ENCODE data around the gene FHIT. TPM values are rescaled to one million over a fixed set of nuclear protein-coding genes. Genes with fewer than 3 reads are reported as not detected.

The FHIT gene
- total RNA-seq, 1 donor from 2014 or later, result 29.9 TPM

DNA sequence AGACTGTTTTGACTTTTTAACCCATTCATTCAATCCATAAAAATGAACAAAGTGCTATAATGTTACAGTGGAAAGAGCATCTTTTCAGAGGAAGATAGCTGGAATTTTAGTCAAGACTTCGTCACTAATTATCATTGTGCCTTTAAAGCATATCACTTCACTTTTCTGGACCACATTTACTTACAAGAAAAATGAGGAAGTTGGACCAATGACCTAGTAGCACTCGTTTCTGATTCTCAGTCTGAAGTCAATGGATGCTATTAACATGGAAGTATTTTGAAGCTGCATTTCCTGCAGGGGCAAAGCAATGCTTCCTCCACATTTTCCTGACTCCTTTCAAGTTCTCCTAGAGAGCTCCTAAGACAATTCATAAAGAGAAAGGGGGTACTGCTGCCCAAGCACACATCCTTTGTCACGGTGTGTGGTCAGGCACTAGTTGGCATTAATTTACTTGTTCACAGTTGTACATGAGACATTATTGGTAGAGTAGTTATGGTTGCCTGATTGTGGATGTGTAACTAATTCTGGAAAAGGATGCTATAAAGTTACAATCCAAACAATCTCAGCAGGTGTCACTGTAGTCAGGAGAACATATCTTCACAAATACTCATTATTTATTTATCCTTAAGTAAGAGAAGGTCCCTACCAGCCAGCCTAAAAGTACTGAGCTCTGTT lies 1049.1 kb downstream of the FHIT start:
- no peaks in the 10 kb centered on the region for H3K4me1 Mint-ChIP-seq (ENCODE audit: low read depth)
- intact Hi-C loops (cut with micrococcal nuclease), result no loop called here
- H3K9me3 Mint-ChIP-seq, result peaks cover 12% of the 10 kb centered on the region
- DNase-seq (ENCODE audit: low spot score), result no peak
- H3K4me3 Mint-ChIP-seq (ENCODE audit: low read depth), result no peak overlapping the region
- no peaks in the 10 kb centered on the region for H3K36me3 Mint-ChIP-seq (ENCODE audit: low read depth)
- no peaks in the 10 kb centered on the region for H3K27me3 Mint-ChIP-seq (ENCODE audit: low read depth)
- H3K27ac Mint-ChIP-seq, result no peak overlapping the region

GRCh38 chr3:60199306-60199705 lies 1051.9 kb downstream of the FHIT start:
- intact Hi-C loops (cut with micrococcal nuclease), result loop anchor here (10.0 kb wide), 1 partner anchor 1185 kb away; no protein-coding TSS in a partner anchor
- no peak overlapping the region for H3K4me3 Mint-ChIP-seq (ENCODE audit: low read depth)
- no peaks in the 10 kb centered on the region for H3K4me1 Mint-ChIP-seq (ENCODE audit: low read depth)
- H3K27ac Mint-ChIP-seq, result no peak overlapping the region
- DNase-seq (ENCODE audit: low spot score), result no peak
- H3K36me3 Mint-ChIP-seq (ENCODE audit: low read depth), result peaks cover 8% of the 10 kb centered on the region
- H3K9me3 Mint-ChIP-seq, result peaks cover 18% of the 10 kb centered on the region
- no peaks in the 10 kb centered on the region for H3K27me3 Mint-ChIP-seq (ENCODE audit: low read depth)

- Mint-ChIP-seq H3K27ac (no peak overlapping the region), H3K4me1 (ENCODE audit: low read depth) (peaks cover 6% of the 10 kb centered on the region), H3K27me3 (ENCODE audit: low read depth) (no peaks in the 10 kb centered on the region), H3K4me3 (ENCODE audit: low read depth) (no peak overlapping the region), H3K9me3 (peaks cover 25% of the 10 kb centered on the region), H3K36me3 (ENCODE audit: low read depth) (peaks cover 17% of the 10 kb centered on the region)
- intact Hi-C loops (cut with micrococcal nuclease), result loop anchor here (10.0 kb wide), 1 partner anchor 1187 kb away; no protein-coding TSS in a partner anchor
- no peak for DNase-seq (ENCODE audit: low spot score)
Observed at GRCh38 chr3:60198179-60198720, 1053.0 kb downstream of the FHIT start.

DNA sequence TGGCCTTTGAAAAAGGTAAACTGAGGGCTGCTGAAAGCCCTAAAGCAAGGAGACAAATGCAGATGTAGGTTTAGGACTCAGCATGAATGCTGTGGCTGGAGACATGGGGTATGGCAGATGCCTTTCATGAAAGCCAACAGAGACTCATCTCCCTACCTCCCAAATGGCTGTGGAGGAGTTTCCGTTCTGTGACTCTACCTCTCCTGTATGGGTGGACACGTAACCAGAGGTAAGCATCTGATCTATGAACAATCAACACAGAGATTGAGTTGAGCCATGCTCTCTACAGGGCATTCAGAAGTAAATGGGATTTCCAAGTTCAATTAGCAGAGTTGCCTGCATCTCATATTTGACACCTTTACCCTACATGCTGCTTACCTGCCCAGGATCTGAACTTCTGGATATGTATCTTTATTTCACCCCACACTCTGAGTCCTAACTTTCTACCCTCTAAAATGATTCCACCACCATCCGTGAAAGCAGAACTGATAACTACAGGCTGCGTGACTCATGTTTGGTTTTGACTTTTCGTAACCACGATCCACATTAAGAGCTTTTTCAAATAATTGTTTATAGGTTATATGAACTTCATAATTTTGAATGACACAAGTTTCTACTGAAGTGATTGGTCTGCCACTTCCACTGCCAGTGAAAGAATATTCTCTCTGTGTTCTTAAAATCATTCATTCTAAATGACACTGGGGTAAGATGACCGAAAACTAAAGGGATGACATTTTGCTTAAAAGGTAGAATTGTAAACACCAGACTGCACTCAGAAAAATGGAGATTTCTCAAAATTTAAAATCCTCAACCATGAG lies 1058.7 kb downstream of the FHIT start:
- Mint-ChIP-seq H3K36me3 (ENCODE audit: low read depth) (peaks cover 28% of the 10 kb centered on the region), H3K27ac (peak overlapping the region; percentile 86), H3K27me3 (ENCODE audit: low read depth) (no peaks in the 10 kb centered on the region), H3K4me1 (ENCODE audit: low read depth) (peaks cover 52% of the 10 kb centered on the region), H3K4me3 (ENCODE audit: low read depth) (peak overlapping the region; percentile 14), H3K9me3 (peaks cover 18% of the 10 kb centered on the region)
- no peak for DNase-seq (ENCODE audit: low spot score)
- intact Hi-C loops (cut with micrococcal nuclease), result loop anchor here (1.0 to 10.0 kb wide), 11 partner anchors 112 to 1329 kb away; no protein-coding TSS in a partner anchor

GRCh38 chr3:60190073-60190472 lies 1061.2 kb downstream of the FHIT start:
- H3K4me3 Mint-ChIP-seq (ENCODE audit: low read depth), result peak overlapping the region; percentile 43
- H3K4me1 Mint-ChIP-seq (ENCODE audit: low read depth), result peaks cover 68% of the 10 kb centered on the region
- H3K27ac Mint-ChIP-seq, result peak overlapping the region; percentile 97
- H3K27me3 Mint-ChIP-seq (ENCODE audit: low read depth), result no peaks in the 10 kb centered on the region
- intact Hi-C loops (cut with micrococcal nuclease), result loop anchor here (5.0 to 10.0 kb wide), 5 partner anchors 198 to 1195 kb away; no protein-coding TSS in a partner anchor
- H3K9me3 Mint-ChIP-seq, result peaks cover 25% of the 10 kb centered on the region
- peaks cover 36% of the 10 kb centered on the region for H3K36me3 Mint-ChIP-seq (ENCODE audit: low read depth)
- DNase-seq (ENCODE audit: low spot score), result no peak

- intact Hi-C loops (cut with micrococcal nuclease), result loop anchor here (2.0 kb wide), 2 partner anchors 173 to 255 kb away; no protein-coding TSS in a partner anchor
- Mint-ChIP-seq H3K27me3 (ENCODE audit: low read depth) (no peaks in the 10 kb centered on the region), H3K4me1 (ENCODE audit: low read depth) (peaks cover 69% of the 10 kb centered on the region), H3K4me3 (ENCODE audit: low read depth) (peak overlapping the region; percentile 50), H3K27ac (peak overlapping the region; percentile 97), H3K36me3 (ENCODE audit: low read depth) (peaks cover 30% of the 10 kb centered on the region), H3K9me3 (peaks cover 17% of the 10 kb centered on the region)
- no peak for DNase-seq (ENCODE audit: low spot score)
Observed at GRCh38 chr3:60189304-60189703, 1061.9 kb downstream of the FHIT start.

GRCh38 chr3:60188803-60189202 lies 1062.4 kb downstream of the FHIT start:
- Mint-ChIP-seq H3K27ac (peak overlapping the region; percentile 97), H3K36me3 (ENCODE audit: low read depth) (peaks cover 25% of the 10 kb centered on the region), H3K9me3 (peaks cover 14% of the 10 kb centered on the region), H3K4me3 (ENCODE audit: low read depth) (peak overlapping the region; percentile 50), H3K27me3 (ENCODE audit: low read depth) (no peaks in the 10 kb centered on the region), H3K4me1 (ENCODE audit: low read depth) (peaks cover 70% of the 10 kb centered on the region)
- DNase-seq (ENCODE audit: low spot score), result no peak
- intact Hi-C loops (cut with micrococcal nuclease), result loop anchor here (2.0 kb wide), 2 partner anchors 172 to 254 kb away; no protein-coding TSS in a partner anchor

DNA sequence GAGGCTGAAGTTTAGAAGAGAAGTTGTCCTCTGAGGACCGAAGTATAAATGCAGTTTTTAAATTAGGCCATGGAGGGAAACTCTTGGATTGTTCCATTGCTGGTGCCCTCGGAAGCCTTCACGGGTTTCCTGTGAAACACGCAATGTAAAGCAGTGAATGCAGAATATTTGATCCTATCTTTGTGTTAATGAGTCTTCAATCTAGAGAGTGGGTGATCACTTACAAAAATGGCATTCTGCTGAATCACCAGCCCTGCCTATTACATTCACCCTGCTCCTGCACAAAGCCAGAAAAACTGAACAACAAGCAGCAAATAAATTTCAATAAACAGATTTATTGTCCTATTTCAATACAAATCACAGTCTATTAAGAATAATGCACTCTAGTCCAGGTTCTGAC lies 1063.9 kb downstream of the FHIT start:
- no peaks in the 10 kb centered on the region for H3K27me3 Mint-ChIP-seq (ENCODE audit: low read depth)

DNA sequence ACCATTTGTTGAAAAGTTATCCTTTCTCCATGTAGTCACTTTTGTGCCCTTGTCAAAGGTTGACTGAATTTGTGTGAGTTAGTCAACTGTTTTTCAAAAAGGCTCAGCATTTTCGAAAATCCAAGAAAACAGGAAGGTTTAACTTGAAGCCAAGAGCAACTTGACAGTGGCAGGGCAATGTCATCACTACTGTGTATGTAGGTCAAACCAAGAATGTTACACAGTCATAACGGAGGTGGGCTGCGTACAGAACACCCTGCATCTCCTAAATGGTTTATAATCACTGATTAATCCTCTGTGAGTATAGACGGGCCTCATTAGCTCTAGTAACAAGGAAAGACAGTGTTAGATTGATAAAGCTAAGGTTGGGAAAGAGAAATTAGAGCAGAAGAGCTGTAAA lies 1064.9 kb downstream of the FHIT start:
- Mint-ChIP-seq H3K4me3 (ENCODE audit: low read depth) (no peak overlapping the region), H3K27me3 (ENCODE audit: low read depth) (no peaks in the 10 kb centered on the region), H3K9me3 (peaks cover 10% of the 10 kb centered on the region), H3K27ac (peak overlapping the region; percentile 55), H3K4me1 (ENCODE audit: low read depth) (peaks cover 47% of the 10 kb centered on the region), H3K36me3 (ENCODE audit: low read depth) (peaks cover 15% of the 10 kb centered on the region)
- intact Hi-C loops (cut with micrococcal nuclease), result no loop called here
- DNase-seq (ENCODE audit: low spot score), result no peak

More for the DNA sequence above, 1063.9 kb downstream of the FHIT start:
- no peak overlapping the region for H3K4me3 Mint-ChIP-seq (ENCODE audit: low read depth)
- peaks cover 55% of the 10 kb centered on the region for H3K4me1 Mint-ChIP-seq (ENCODE audit: low read depth)
- peak overlapping the region; percentile 16 for H3K27ac Mint-ChIP-seq
- H3K9me3 Mint-ChIP-seq, result peaks cover 10% of the 10 kb centered on the region
- peaks cover 17% of the 10 kb centered on the region for H3K36me3 Mint-ChIP-seq (ENCODE audit: low read depth)
- intact Hi-C loops (cut with micrococcal nuclease), result no loop called here
- no peak for DNase-seq (ENCODE audit: low spot score)

DNA sequence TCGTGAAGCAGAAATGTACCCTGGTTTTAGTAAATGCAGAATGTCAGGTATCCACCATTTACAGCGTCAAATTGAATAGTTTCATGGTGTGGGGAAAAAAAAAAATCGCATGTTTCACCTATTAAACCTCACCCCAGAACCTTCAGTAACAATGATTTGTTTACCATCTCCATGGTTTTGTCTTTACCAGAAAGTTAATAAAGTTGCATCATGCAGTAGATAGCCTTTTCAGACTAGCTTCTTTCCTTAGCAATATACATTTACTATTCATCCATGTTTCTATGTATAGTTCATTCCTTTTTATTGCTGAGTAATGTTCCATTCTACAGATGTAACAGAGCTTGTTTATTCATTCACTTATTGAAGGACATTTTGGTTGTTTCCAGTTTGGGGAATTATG lies 1066.1 kb downstream of the FHIT start:
- Mint-ChIP-seq H3K27me3 (ENCODE audit: low read depth) (no peaks in the 10 kb centered on the region), H3K4me1 (ENCODE audit: low read depth) (peaks cover 40% of the 10 kb centered on the region), H3K27ac (no peak overlapping the region), H3K36me3 (ENCODE audit: low read depth) (peaks cover 12% of the 10 kb centered on the region), H3K4me3 (ENCODE audit: low read depth) (no peak overlapping the region), H3K9me3 (peaks cover 10% of the 10 kb centered on the region)
- intact Hi-C loops (cut with micrococcal nuclease), result no loop called here
- DNase-seq (ENCODE audit: low spot score), result no peak

- DNase-seq (ENCODE audit: low spot score), result no peak
- Mint-ChIP-seq H3K27ac (no peak overlapping the region), H3K27me3 (ENCODE audit: low read depth) (no peaks in the 10 kb centered on the region), H3K4me3 (ENCODE audit: low read depth) (no peak overlapping the region), H3K4me1 (ENCODE audit: low read depth) (peaks cover 24% of the 10 kb centered on the region), H3K36me3 (ENCODE audit: low read depth) (peaks cover 10% of the 10 kb centered on the region), H3K9me3 (peaks cover 10% of the 10 kb centered on the region)
- intact Hi-C loops (cut with micrococcal nuclease), result no loop called here
Observed at GRCh38 chr3:60182697-60183096, 1068.6 kb downstream of the FHIT start.

- no peak overlapping the region for H3K4me3 Mint-ChIP-seq (ENCODE audit: low read depth)
- no peak for DNase-seq (ENCODE audit: low spot score)
- no peaks in the 10 kb centered on the region for H3K27me3 Mint-ChIP-seq (ENCODE audit: low read depth)
- no peaks in the 10 kb centered on the region for H3K9me3 Mint-ChIP-seq
- intact Hi-C loops (cut with micrococcal nuclease), result no loop called here
- peaks cover 17% of the 10 kb centered on the region for H3K4me1 Mint-ChIP-seq (ENCODE audit: low read depth)
- no peak overlapping the region for H3K27ac Mint-ChIP-seq
- H3K36me3 Mint-ChIP-seq (ENCODE audit: low read depth), result no peaks in the 10 kb centered on the region
Observed at GRCh38 chr3:60178931-60179653, 1072.2 kb downstream of the FHIT start.
